Spleen (tissue), 11 donors: ENCODE measurements around the gene ASIC4. TPM values are rescaled to one million over a fixed set of nuclear protein-coding genes. Genes with fewer than 3 reads are reported as not detected.

Source experiments
- DNase-seq: peaks from one replicate; pipeline ENCODE4 v3.0.0-alpha.2; 2020
- H3K27ac ChIP-seq, 8 donors: fragments of 200-600 bp; sonication (generic) in 7 of 8; 1 replicate in 4 of 8; 2 replicates in 4 of 8; pipeline versions ENCODE4 v1.5.0 to v1.8.0; 2016 to 2021; ENCODE audit warnings: inconsistent platforms in 4 of 8, mild to moderate bottlenecking in 4 of 8, moderate library complexity in 1 of 8
- H3K27me3 ChIP-seq, 7 donors: fragments of 200-600 bp; sonication (generic) in 6 of 7; replicated peaks in 1 of 7; 1 replicate in 4 of 7; 2 replicates in 3 of 7; pipeline versions ENCODE4 v1.5.0 to v1.8.0; 2016 to 2021; ENCODE audit warnings: inconsistent platforms in 3 of 7, mild to moderate bottlenecking in 1 of 7
- H3K36me3 ChIP-seq, 6 donors: fragments of 200-600 bp; sonication (generic) in 5 of 6; 1 replicate in 4 of 6; 2 replicates in 2 of 6; pipeline versions ENCODE4 v1.5.0 to v1.8.0; 2016 to 2021; ENCODE audit warnings: inconsistent platforms in 2 of 6
- H3K4me1 ChIP-seq, 6 donors: fragments of 200-600 bp; sonication (generic) in 5 of 6; 1 replicate in 3 of 6; 2 replicates in 3 of 6; pipeline versions ENCODE4 v1.5.0 to v1.8.0; 2016 to 2021; ENCODE audit warnings: inconsistent platforms in 3 of 6
- H3K4me3 ChIP-seq, 8 donors: fragments of 200-600 bp; sonication (generic) in 7 of 8; 1 replicate in 4 of 8; 2 replicates in 4 of 8; pipeline versions ENCODE4 v1.5.0 to v1.8.0; 2016 to 2021; ENCODE audit warnings: inconsistent platforms in 4 of 8, mild to moderate bottlenecking in 4 of 8, moderate library complexity in 2 of 8
- H3K9me3 ChIP-seq, 8 donors: fragments of 200-600 bp; sonication (generic) in 7 of 8; 1 replicate in 4 of 8; 2 replicates in 4 of 8; pipeline versions ENCODE4 v1.5.0 to v1.8.0; 2016 to 2021; ENCODE audit warnings: inconsistent platforms in 4 of 8
- POLR2A ChIP-seq, 3 donors: fragments of 450-650 bp; IDR thresholded peaks; one replicate each; pipeline ENCODE4 v1.5.1; 2017; ENCODE audit warnings: antibody characterized with exemption in 3 of 3, mild to moderate bottlenecking in 1 of 3
- POLR2AphosphoS5 ChIP-seq, 3 donors: sonication (generic); formaldehyde crosslinking; IDR thresholded peaks; one replicate each; pipeline ENCODE4 v1.5.1; 2017; ENCODE audit warnings: antibody characterized with exemption in 3 of 3
- WGBS, 5 donors: extraction: QIAGEN DNeasy Blood & Tissue Kit in 3 of 5; methylation state at CpG; one replicate each; pipeline versions ENCODE4 v1.1.5 to v1.1.7; 2013 to 2018; 5-methylcytosine and 5-hydroxymethylcytosine counted together
- intact Hi-C: fragments of 100-400 bp; cut with DNase I; formaldehyde crosslinking; loops from one replicate; pipeline ENCODE4 v1.15.0; 2023; ENCODE audit warnings: low total_unique reads
- polyA plus RNA-seq, 3 donors: library from polyadenylated mRNA; stranded (reverse); fragments of 200-250 nt; gene quantifications; one replicate each; pipeline ENCODE4 v1.2.1, GENCODE V29; 2013
- total RNA-seq, 7 donors: library from RNA; depleted of rRNA in 3 of 7; stranded (reverse); fragments of >200 nt in 3 of 7; fragmentation: NEBNext Ultra II Directional in 4 of 7; extraction: Animal tissue kit (Norgen Biotek cat#: 25700) in 4 of 7; gene quantifications; one replicate each; pipeline versions ENCODE4 v1.1.0 to v1.2.1, GENCODE V29; 2016 to 2021
- TF ChIP-seq, protein P1 (sequence below), 11 experiments: fragments of 200-600 bp in 7 of 11; fragments of 450-650 bp in 4 of 11; sonication (generic) in 4 of 11; IDR thresholded peaks in 8 of 11; conservative IDR thresholded peaks in 3 of 11; 1 replicate in 7 of 11; 2 replicates in 4 of 11; pipeline versions ENCODE4 v1.4.0 to v1.8.0; 2016 to 2021; ENCODE audit warnings: antibody characterized with exemption in 11 of 11, inconsistent platforms in 4 of 11, mild to moderate bottlenecking in 1 of 11
- donor health status: healthy with polysubstance abuse.
- donor health status: DM: no; HTN: no; CAD: no; lungs with moderate emphysema.
- donor health status: DM: no; HTN: no; CAD: no.
- donor health status: Bipolar disorder and iron deficiency.
- donor health status: healthy.
- donor health status: DM: no; HTN: no; CAD: no.
- donor health status: DM: yes; HTN: yes; CAD: no.

The ASIC4 gene
- total and polyA plus RNA-seq, 10 donors, result 0.04 to 0.32 (median 0.05) TPM; not detected in 6

DNA sequence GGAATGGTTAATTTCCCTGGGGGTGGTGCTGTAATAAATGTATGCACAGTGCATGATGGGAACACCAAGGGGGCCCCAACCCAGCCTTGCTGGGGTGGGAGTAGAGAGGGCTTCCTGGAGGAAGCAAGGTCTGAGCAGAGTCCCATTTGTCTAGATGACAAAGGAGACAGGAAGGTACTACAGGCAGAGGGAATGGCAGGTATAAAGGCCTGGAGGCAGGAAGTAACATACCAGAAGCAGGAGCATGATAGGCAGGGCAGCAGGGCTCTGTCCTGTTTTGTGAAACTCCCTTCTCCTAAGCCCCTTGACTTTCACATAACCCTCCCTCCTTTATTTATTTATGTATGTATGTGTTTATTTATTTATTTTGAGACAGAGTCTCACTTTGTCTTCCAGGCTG lies 11.7 kb upstream of the ASIC4 start:
- H3K27ac ChIP-seq, result no peak overlapping the region
- DNase-seq, result no peak
- TF ChIP-seq, protein P1, sequence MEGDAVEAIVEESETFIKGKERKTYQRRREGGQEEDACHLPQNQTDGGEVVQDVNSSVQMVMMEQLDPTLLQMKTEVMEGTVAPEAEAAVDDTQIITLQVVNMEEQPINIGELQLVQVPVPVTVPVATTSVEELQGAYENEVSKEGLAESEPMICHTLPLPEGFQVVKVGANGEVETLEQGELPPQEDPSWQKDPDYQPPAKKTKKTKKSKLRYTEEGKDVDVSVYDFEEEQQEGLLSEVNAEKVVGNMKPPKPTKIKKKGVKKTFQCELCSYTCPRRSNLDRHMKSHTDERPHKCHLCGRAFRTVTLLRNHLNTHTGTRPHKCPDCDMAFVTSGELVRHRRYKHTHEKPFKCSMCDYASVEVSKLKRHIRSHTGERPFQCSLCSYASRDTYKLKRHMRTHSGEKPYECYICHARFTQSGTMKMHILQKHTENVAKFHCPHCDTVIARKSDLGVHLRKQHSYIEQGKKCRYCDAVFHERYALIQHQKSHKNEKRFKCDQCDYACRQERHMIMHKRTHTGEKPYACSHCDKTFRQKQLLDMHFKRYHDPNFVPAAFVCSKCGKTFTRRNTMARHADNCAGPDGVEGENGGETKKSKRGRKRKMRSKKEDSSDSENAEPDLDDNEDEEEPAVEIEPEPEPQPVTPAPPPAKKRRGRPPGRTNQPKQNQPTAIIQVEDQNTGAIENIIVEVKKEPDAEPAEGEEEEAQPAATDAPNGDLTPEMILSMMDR (IDR thresholded peaks at IDR 0.05 in 8 of 11, conservative IDR thresholded peaks at IDR 0.05 in 3 of 11), result no peak
- no peak for TF ChIP-seq POLR2A (IDR thresholded peaks at IDR 0.05)
- no peak for TF ChIP-seq POLR2AphosphoS5 (IDR thresholded peaks at IDR 0.05)
- H3K9me3 ChIP-seq, result no peaks in the 10 kb centered on the region
- intact Hi-C loops, result no loop called here
- H3K27me3 ChIP-seq, result peaks cover 0 to 6% (median 2%) of the 10 kb centered on the region in 7 donors
- peaks cover 0 to 67% (median 51%) of the 10 kb centered on the region in 6 donors for H3K36me3 ChIP-seq
- no peak overlapping the region for H3K4me3 ChIP-seq
- peaks cover 7 to 26% (median 19%) of the 10 kb centered on the region in 6 donors for H3K4me1 ChIP-seq

DNA sequence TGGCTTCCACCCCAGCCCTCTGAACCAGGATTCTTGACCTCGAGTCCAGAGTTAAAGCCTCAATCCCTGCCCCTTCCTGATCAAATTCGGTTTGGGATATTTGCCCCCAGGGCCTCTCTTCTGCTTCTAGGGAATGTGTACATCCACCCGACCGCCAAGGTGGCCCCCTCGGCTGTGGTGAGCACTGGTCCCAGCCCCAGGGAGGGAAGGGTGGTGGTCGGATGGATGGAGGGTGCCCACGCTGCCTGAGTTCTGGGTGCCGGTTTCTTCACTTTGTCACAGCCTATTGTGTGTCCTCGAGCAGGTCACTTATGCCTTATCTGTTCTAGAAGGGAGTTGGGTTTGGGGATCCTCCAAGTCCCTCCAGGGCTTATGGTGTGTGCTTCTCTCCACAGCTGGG lies 8.7 kb upstream of the ASIC4 start:
- 87 to 98% (median 93%) methylated on average over 9 of the region's 9 CpGs for WGBS, 5 donors
- peaks cover 0 to 73% (median 54%) of the 10 kb centered on the region in 6 donors for H3K36me3 ChIP-seq
- no peak for DNase-seq
- peaks cover 0 to 29% (median 17%) of the 10 kb centered on the region in 7 donors for H3K27me3 ChIP-seq
- TF ChIP-seq POLR2A (IDR thresholded peaks at IDR 0.05), result no peak
- TF ChIP-seq, protein P1 (IDR thresholded peaks at IDR 0.05 in 8 of 11, conservative IDR thresholded peaks at IDR 0.05 in 3 of 11), result no peak
- no peak for TF ChIP-seq POLR2AphosphoS5 (IDR thresholded peaks at IDR 0.05)
- intact Hi-C loops, result no loop called here
- peaks cover 4 to 26% (median 18%) of the 10 kb centered on the region in 6 donors for H3K4me1 ChIP-seq
- no peak overlapping the region for H3K4me3 ChIP-seq
- H3K9me3 ChIP-seq, result no peaks in the 10 kb centered on the region
- no peak overlapping the region for H3K27ac ChIP-seq

GRCh38 chr2:219506153-219506801 lies 8.0 kb upstream of the ASIC4 start:
- peaks cover 0 to 36% (median 24%) of the 10 kb centered on the region in 7 donors for H3K27me3 ChIP-seq
- H3K4me3 ChIP-seq, result no peak overlapping the region
- DNase-seq, result no peak
- peaks cover 0 to 69% (median 54%) of the 10 kb centered on the region in 6 donors for H3K36me3 ChIP-seq
- intact Hi-C loops, result no loop called here
- TF ChIP-seq POLR2A (IDR thresholded peaks at IDR 0.05), result no peak
- TF ChIP-seq POLR2AphosphoS5 (IDR thresholded peaks at IDR 0.05), result no peak
- 88 to 92% (median 90%) methylated on average over 15 to 23 of the region's 23 CpGs for WGBS, 5 donors
- H3K9me3 ChIP-seq, result no peaks in the 10 kb centered on the region
- peaks cover 4 to 27% (median 18%) of the 10 kb centered on the region in 6 donors for H3K4me1 ChIP-seq
- H3K27ac ChIP-seq, result no peak overlapping the region

GRCh38 chr2:219506802-219507526 lies 7.3 kb upstream of the ASIC4 start:
- no peak overlapping the region for H3K27ac ChIP-seq
- peaks cover 4 to 29% (median 18%) of the 10 kb centered on the region in 6 donors for H3K4me1 ChIP-seq
- H3K27me3 ChIP-seq, result peaks cover 0 to 43% (median 30%) of the 10 kb centered on the region in 7 donors
- DNase-seq, result no peak
- no peak overlapping the region for H3K4me3 ChIP-seq
- WGBS, 5 donors, result 87 to 89% (median 88%) methylated on average over 11 to 17 of the region's 17 CpGs
- TF ChIP-seq POLR2AphosphoS5 (IDR thresholded peaks at IDR 0.05) (peak in 1 of 3 donors; percentile 8), POLR2A (IDR thresholded peaks at IDR 0.05) (no peak)
- intact Hi-C loops, result no loop called here
- H3K36me3 ChIP-seq, result peaks cover 0 to 62% (median 53%) of the 10 kb centered on the region in 6 donors
- H3K9me3 ChIP-seq, result no peaks in the 10 kb centered on the region
